ENCODE measurements around the gene DIAPH1.

The DIAPH1 gene

GRCh38 chr5:141477044-141477575 lies 141.7 kb downstream of the DIAPH1 start:
- ChIA-PET POLR2A (no interaction called here), CTCF (interaction anchor here (0.9 to 8.6 kb wide), 11 partner anchors 14 to 91 kb away, joined by 3 to 130 read pairs (median 11); partner anchors contain the start of gene PCDHGB7)
- DNase-seq (ENCODE audit: extremely low spot score) = peak; percentile 28
- TF ChIP-seq CTCF (IDR thresholded peaks at IDR 0.05; ENCODE audit: control extremely low read depth, extremely low read depth, low read depth, missing control alignments) = no peak

DNA sequence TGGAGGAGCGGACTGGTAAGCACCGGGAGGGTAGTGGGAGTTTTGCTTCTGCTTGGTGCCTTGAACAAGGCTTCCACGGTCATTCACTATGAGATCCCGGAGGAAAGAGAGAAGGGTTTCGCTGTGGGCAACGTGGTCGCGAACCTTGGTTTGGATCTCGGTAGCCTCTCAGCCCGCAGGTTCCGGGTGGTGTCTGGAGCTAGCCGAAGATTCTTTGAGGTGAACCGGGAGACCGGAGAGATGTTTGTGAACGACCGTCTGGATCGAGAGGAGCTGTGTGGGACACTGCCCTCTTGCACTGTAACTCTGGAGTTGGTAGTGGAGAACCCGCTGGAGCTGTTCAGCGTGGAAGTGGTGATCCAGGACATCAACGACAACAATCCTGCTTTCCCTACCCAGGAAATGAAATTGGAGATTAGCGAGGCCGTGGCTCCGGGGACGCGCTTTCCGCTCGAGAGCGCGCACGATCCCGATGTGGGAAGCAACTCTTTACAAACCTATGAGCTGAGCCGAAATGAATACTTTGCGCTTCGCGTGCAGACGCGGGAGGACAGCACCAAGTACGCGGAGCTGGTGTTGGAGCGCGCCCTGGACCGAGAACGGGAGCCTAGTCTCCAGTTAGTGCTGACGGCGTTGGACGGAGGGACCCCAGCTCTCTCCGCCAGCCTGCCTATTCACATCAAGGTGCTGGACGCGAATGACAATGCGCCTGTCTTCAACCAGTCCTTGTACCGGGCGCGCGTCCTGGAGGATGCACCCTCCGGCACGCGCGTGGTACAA lies 142.5 kb downstream of the DIAPH1 start:
- ChIA-PET POLR2A (no interaction called here), CTCF (interaction anchor here (0.9 to 8.6 kb wide), 27 partner anchors 10 to 149 kb away, joined by 3 to 130 read pairs (median 6); partner anchors contain the start of genes DIAPH1, PCDHGA10, PCDHGA11 and PCDHGA12)
- DNase-seq (ENCODE audit: extremely low spot score) = peak; percentile 48
- no peak for TF ChIP-seq CTCF (IDR thresholded peaks at IDR 0.05; ENCODE audit: control extremely low read depth, extremely low read depth, low read depth, missing control alignments)

GRCh38 chr5:141475625-141476131 lies 143.1 kb downstream of the DIAPH1 start, which contains the start of gene PCDHGC3:
PCDHGC3 (plus strand) TSS chr5:141475966; CDS start chr5:141476117, 151 bp downstream.
- peak; percentile 75 for TF ChIP-seq CTCF (IDR thresholded peaks at IDR 0.05; ENCODE audit: control extremely low read depth, extremely low read depth, low read depth, missing control alignments)
- ChIA-PET POLR2A (no interaction called here), CTCF (interaction anchor here (0.6 to 8.6 kb wide), 34 partner anchors 8 to 155 kb away, joined by 3 to 130 read pairs (median 5); partner anchors contain the start of genes DIAPH1, PCDHGA10, PCDHGA11 and PCDHGA12)
- DNase-seq (ENCODE audit: extremely low spot score) = peak; percentile 89

GRCh38 chr5:141465351-141465750 lies 153.4 kb downstream of the DIAPH1 start:
- TF ChIP-seq CTCF (IDR thresholded peaks at IDR 0.05; ENCODE audit: control extremely low read depth, extremely low read depth, low read depth, missing control alignments) = no peak
- POLR2A ChIA-PET = no interaction called here
- CTCF ChIA-PET = interaction anchor here (1.1 to 2.0 kb wide), 3 partner anchors 10 to 98 kb away, joined by 6 to 7 read pairs (median 7); partner anchors contain the start of gene PCDHGC3
- DNase-seq (ENCODE audit: extremely low spot score) = no peak
